GM23248 (cell line): ENCODE measurements around the gene ACVRL1. TPM values are rescaled to one million over a fixed set of nuclear protein-coding genes. Genes with fewer than 3 reads are reported as not detected.
A peak's percentile ranks its signal among the peaks of the same experiment; 100 is the strongest.

ENCODE experiments used
- DNase-seq: peaks from one replicate; pipeline ENCODE4 v3.0.0-alpha.2; 2015
- H2AFZ ChIP-seq: fragments of 200-600 bp; sonication (generic); 2 replicates; pipeline ENCODE4 v1.6.1; 2016; ENCODE audit warnings: antibody characterized with exemption
- H3F3A ChIP-seq: fragments of 200-600 bp; sonication (generic); 2 replicates; pipeline ENCODE4 v1.6.1; 2016; ENCODE audit warnings: mild to moderate bottlenecking, antibody characterized with exemption, mixed run types; ENCODE audit not compliant: insufficient read depth
- H3K27ac ChIP-seq: fragments of 200-600 bp; sonication (generic); 2 replicates; pipeline ENCODE4 v1.5.1; 2016; ENCODE audit warnings: mild to moderate bottlenecking
- H3K27me3 ChIP-seq: fragments of 200-600 bp; sonication (generic); replicated peaks from 2 replicates; pipeline ENCODE4 v1.6.1; 2016; ENCODE audit warnings: mild to moderate bottlenecking; ENCODE audit not compliant: insufficient read depth
- H3K36me3 ChIP-seq: fragments of 200-600 bp; sonication (generic); 2 replicates; pipeline ENCODE4 v1.6.1; 2016; ENCODE audit warnings: low read depth, mild to moderate bottlenecking
- H3K4me1 ChIP-seq: fragments of 200-600 bp; sonication (generic); 2 replicates; pipeline ENCODE4 v1.6.1; 2016; ENCODE audit warnings: mild to moderate bottlenecking; ENCODE audit not compliant: insufficient read depth
- H3K4me2 ChIP-seq: fragments of 200-600 bp; sonication (generic); one replicate; pipeline ENCODE4 v1.6.1; 2016; ENCODE audit warnings: mild to moderate bottlenecking; ENCODE audit not compliant: unreplicated experiment
- H3K4me3 ChIP-seq: fragments of 200-600 bp; sonication (generic); 2 replicates; pipeline ENCODE4 v1.5.1; 2016; ENCODE audit warnings: mild to moderate bottlenecking
- H3K79me2 ChIP-seq: fragments of 200-600 bp; sonication (generic); 2 replicates; pipeline ENCODE4 v1.6.1; 2016; ENCODE audit warnings: mild to moderate bottlenecking; ENCODE audit not compliant: insufficient read depth
- H3K9ac ChIP-seq: fragments of 200-600 bp; sonication (generic); 2 replicates; pipeline ENCODE4 v1.6.1; 2016; ENCODE audit warnings: mild to moderate bottlenecking
- H3K9me2 ChIP-seq: fragments of 200-600 bp; sonication (generic); 2 replicates; pipeline ENCODE4 v1.6.1; 2016; ENCODE audit warnings: mixed run types, mild to moderate bottlenecking, moderate library complexity; ENCODE audit not compliant: insufficient read depth
- H3K9me3 ChIP-seq: fragments of 200-600 bp; sonication (generic); one replicate; pipeline ENCODE4 v1.6.1; 2017; ENCODE audit warnings: low read depth
- H4K20me1 ChIP-seq: fragments of 200-600 bp; sonication (generic); 2 replicates; pipeline ENCODE4 v1.6.0; 2016; ENCODE audit not compliant: insufficient read depth
- EZH2 ChIP-seq: fragments of 200-600 bp; sonication (generic); IDR thresholded peaks from 2 replicates; pipeline ENCODE4 v1.6.1; 2018; ENCODE audit warnings: antibody characterized with exemption, mild to moderate bottlenecking; ENCODE audit not compliant: insufficient read depth, poor library complexity, severe bottlenecking
- EZH2phosphoT487 ChIP-seq: fragments of 200-600 bp; sonication (generic); IDR thresholded peaks from 2 replicates; pipeline ENCODE4 v1.6.1; 2018; ENCODE audit warnings: antibody characterized with exemption, moderate library complexity, mild to moderate bottlenecking, low read depth; ENCODE audit not compliant: insufficient read depth
- WGBS, 2 experiments: methylation state at CpG; one replicate each; pipeline ENCODE4 v1.1.6; 2015 to 2017; ENCODE audit warnings: low lambda C conversion rate in 2 of 2, low coverage in 1 of 2; ENCODE audit errors: missing lambda C conversion rate in 2 of 2; 5-methylcytosine and 5-hydroxymethylcytosine counted together
- in situ Hi-C: fragments of 300-500 bp; cut with MboI; formaldehyde crosslinking; loops from 2 replicates; pipeline ENCODE4 v1.15.0; 2020
- polyA plus RNA-seq: library from polyadenylated mRNA; unstranded; fragments of >200 nt; fragmentation: Nextera tagmentation; extraction: Ambion mirVana; gene quantifications from 2 replicates; pipeline ENCODE4 v1.2.1, GENCODE V29; 2016
- total RNA-seq: library from RNA; depleted of rRNA; stranded (reverse); fragments of >200 nt; shearing (Covaris generic); gene quantifications from 2 replicates; pipeline ENCODE4 v1.2.3, GENCODE V29; 2014

Gene ACVRL1
- total and polyA plus RNA-seq, 2 experiments from 2014 or later, result 19.1 to 114 TPM

DNA sequence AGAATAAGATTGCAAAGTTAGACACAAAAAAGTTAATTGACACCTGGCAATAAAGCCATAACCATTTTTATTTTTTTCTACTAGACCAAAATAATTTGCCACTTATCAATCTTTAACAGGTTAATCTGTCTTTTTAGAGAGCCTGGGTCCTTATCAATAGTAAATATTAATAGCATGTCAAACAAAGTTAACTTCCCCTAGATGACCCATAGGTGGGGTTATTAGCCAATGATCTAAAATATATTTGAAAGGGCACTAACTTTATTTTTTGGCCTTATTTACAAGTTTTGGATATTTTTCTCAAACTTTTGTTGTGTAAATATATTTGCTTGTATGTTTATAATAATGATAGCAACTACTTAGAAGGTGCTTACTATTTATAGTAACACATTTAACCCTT lies 15.5 kb upstream of the ACVRL1 start:
- Histone ChIP-seq H2AFZ (no peak overlapping the region), H3K36me3 (no peaks in the 10 kb centered on the region), H3K4me2 (no peak overlapping the region), H3K4me3 (no peak overlapping the region), H3K27me3 (no peaks in the 10 kb centered on the region), H3F3A (0 out of 2 replicates have a peak, but pooled peaks cover 4% of the 10 kb centered on the region), H3K4me1 (peaks cover 7% of the 10 kb centered on the region), H3K9me2 (no peaks in the 10 kb centered on the region), H3K79me2 (no peaks in the 10 kb centered on the region), H3K27ac (no peak overlapping the region), H3K9me3 (no peaks in the 10 kb centered on the region), H4K20me1 (no peaks in the 10 kb centered on the region), H3K9ac (no peak overlapping the region)
- peak; percentile 57 for DNase-seq
- no peak for TF ChIP-seq EZH2
- no peak for TF ChIP-seq EZH2phosphoT487
- in situ Hi-C loops, result no loop called here

DNA sequence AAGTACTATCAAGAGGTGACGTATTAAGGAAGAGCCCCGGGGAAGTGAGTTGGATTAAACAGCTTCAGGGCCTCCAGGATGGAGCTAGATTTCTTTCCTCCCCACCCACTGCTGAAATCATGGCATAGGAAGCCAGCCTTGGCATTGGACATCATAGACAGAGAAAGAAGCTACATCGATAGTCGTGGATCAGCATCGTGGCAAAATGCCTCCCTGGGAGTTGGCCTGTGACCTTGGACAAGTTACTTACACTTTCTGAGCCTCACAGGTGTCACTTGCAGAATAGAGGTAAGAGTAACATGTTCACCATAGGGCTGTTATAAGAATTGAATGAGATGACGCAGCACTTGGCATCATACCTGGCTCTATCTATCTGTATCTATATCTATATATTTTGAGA lies 13.5 kb upstream of the ACVRL1 start:
- Histone ChIP-seq H3K4me1 (peaks cover 22% of the 10 kb centered on the region), H3K27ac (no peak overlapping the region), H4K20me1 (no peaks in the 10 kb centered on the region), H3K9me3 (no peaks in the 10 kb centered on the region), H3K9me2 (no peaks in the 10 kb centered on the region), H2AFZ (no peak overlapping the region), H3K36me3 (no peaks in the 10 kb centered on the region), H3K9ac (no peak overlapping the region), H3F3A (no peaks in the 10 kb centered on the region), H3K79me2 (no peaks in the 10 kb centered on the region), H3K27me3 (no peaks in the 10 kb centered on the region), H3K4me2 (no peak overlapping the region), H3K4me3 (no peak overlapping the region)
- no peak for DNase-seq
- TF ChIP-seq EZH2 (no peak), EZH2phosphoT487 (no peak)
- 74 to 75% methylated on average over 6 of the region's 6 CpGs for WGBS, 2 experiments
- in situ Hi-C loops, result no loop called here

DNA sequence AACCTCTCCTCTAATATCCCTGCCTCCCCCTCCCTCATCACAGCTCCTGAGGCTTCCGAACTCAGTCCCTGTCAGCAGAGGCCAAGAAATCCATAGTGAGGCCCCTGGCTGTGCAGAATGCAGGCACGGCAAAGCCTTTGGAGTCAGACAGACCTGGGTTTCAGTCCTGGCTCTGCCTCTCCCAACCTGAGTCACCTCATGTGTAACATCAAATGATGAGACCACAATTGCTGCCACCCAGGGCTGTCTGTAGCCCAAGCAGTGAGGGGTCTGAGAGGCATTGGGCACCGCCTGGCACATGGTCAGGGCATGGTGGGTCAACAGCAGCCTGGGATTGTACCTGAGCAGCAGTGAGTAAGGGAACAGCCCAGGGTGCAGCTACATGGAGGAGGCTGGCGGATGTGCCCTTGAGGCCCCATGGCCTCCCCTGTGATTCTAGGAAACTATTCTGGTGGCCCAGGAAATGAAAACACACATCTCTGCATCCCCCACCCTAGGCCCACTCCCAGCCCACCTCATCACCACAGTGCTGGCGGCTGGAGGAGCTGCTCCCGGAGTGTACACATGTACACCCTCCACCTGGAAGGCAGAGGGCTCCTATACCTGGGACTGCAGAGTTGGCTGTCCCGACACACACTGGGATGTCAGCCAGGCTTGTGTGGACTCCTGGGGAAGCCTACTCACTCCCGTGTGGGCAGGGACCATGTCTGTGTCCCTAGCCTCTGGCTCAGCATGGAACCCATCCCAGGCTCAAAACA lies 11.7 kb upstream of the ACVRL1 start:
- Histone ChIP-seq H3K9me3 (no peaks in the 10 kb centered on the region), H3K79me2 (no peaks in the 10 kb centered on the region), H3F3A (no peaks in the 10 kb centered on the region), H4K20me1 (no peaks in the 10 kb centered on the region), H3K27me3 (no peaks in the 10 kb centered on the region), H3K9me2 (no peaks in the 10 kb centered on the region), H3K27ac (peak overlapping the region; percentile 33; the same call in 1 of the 2 replicates), H2AFZ (peak overlapping the region; percentile 69), H3K4me1 (peaks cover 23% of the 10 kb centered on the region), H3K9ac (no peak overlapping the region), H3K36me3 (no peaks in the 10 kb centered on the region), H3K4me2 (peak overlapping the region; percentile 25), H3K4me3 (no peak overlapping the region)
- DNase-seq, result peak; percentile 72
- in situ Hi-C loops, result no loop called here
- TF ChIP-seq EZH2phosphoT487 (no peak), EZH2 (no peak)
- WGBS, 2 experiments, result 62 to 72% methylated on average over 8 of the region's 8 CpGs

DNA sequence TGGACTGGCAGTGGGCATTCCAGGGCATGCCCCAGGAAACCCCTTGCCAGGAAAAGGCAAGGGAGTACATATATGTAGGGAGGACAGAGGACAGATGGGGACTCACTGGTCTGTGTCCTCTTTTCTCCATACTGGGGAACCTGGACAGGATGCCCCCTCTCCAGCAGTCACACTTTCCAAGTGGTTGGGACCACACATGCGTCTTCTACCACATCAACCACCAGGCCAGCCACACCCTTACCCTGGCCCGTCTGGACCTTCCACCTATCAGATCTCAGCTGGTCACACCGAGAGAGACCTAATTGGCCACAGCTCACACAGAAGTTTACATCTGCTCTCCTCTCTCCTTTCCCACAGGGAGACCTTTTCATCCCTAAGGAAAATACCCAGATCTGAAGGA lies 11.1 kb upstream of the ACVRL1 start:
- DNase-seq, result no peak
- Histone ChIP-seq H3K9me3 (no peaks in the 10 kb centered on the region), H3K79me2 (no peaks in the 10 kb centered on the region), H2AFZ (no peak overlapping the region), H3F3A (no peaks in the 10 kb centered on the region), H3K27ac (no peak overlapping the region), H3K9me2 (no peaks in the 10 kb centered on the region), H3K9ac (no peak overlapping the region), H4K20me1 (no peaks in the 10 kb centered on the region), H3K27me3 (no peaks in the 10 kb centered on the region), H3K36me3 (no peaks in the 10 kb centered on the region), H3K4me1 (peaks cover 23% of the 10 kb centered on the region), H3K4me2 (no peak overlapping the region), H3K4me3 (no peak overlapping the region)
- TF ChIP-seq EZH2phosphoT487 (no peak), EZH2 (no peak)
- in situ Hi-C loops, result no loop called here
- 79 to 81% methylated on average over 3 of the region's 3 CpGs for WGBS, 2 experiments

DNA sequence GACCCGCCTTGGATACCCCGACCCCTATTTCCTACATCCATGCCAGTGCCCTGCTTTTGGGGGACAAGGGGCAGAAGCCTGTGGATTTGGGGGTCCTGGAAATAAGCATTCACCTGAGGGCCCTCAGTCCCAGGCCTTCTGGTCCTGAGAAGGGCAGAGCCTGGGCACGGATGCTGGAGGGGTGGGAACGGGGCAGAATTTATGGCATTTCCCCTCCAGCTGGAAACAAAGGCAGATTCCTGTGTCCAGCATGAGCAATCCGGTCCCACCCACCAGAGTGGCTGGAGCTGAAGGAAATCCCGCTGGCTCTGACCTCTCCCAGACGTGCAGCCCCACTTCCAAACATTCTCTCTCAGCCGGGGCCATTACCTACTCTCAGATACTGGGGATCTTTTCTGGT lies 10.1 kb upstream of the ACVRL1 start:
- Histone ChIP-seq H3K36me3 (no peaks in the 10 kb centered on the region), H3K4me3 (no peak overlapping the region), H3K9me2 (no peaks in the 10 kb centered on the region), H3K9me3 (no peaks in the 10 kb centered on the region), H4K20me1 (no peaks in the 10 kb centered on the region), H3F3A (no peaks in the 10 kb centered on the region), H3K27ac (peak overlapping the region; percentile 9; the same call in 1 of the 2 replicates), H3K4me2 (peak overlapping the region; percentile 62), H3K9ac (no peak overlapping the region), H3K27me3 (no peaks in the 10 kb centered on the region), H3K79me2 (no peaks in the 10 kb centered on the region), H3K4me1 (peaks cover 23% of the 10 kb centered on the region), H2AFZ (peak overlapping the region; percentile 68)
- DNase-seq, result peak; percentile 60
- in situ Hi-C loops, result no loop called here
- TF ChIP-seq EZH2, result no peak
- no peak for TF ChIP-seq EZH2phosphoT487
- WGBS, 2 experiments, result 33 to 36% methylated on average over 8 of the region's 8 CpGs
